ENCODE data around the gene CKB.

CKB gene

GRCh38 chr14:103549361-103550311, 27.0 kb upstream of the CKB start:
- DNase-seq (ENCODE audit: low spot score), result peak; percentile 94

GRCh38 chr14:103548463-103549351, 26.1 kb upstream of the CKB start:
- DNase-seq (ENCODE audit: low spot score), result no peak

- no peak for DNase-seq (ENCODE audit: low spot score)
These were observed 25.4 kb upstream of the CKB start for GRCh38 chr14:103547941-103548462.

- no peak for DNase-seq (ENCODE audit: low spot score)
These were observed 24.9 kb upstream of the CKB start for GRCh38 chr14:103547455-103547940.

- DNase-seq (ENCODE audit: low spot score), result peak; percentile 91
These were observed 24.2 kb upstream of the CKB start for GRCh38 chr14:103546652-103547454.

- DNase-seq (ENCODE audit: low spot score), result no peak
These were observed 23.5 kb upstream of the CKB start for GRCh38 chr14:103545915-103546651.

- no peak for DNase-seq (ENCODE audit: low spot score)
These were observed 22.7 kb upstream of the CKB start for GRCh38 chr14:103545219-103545914.

- no peak for DNase-seq (ENCODE audit: low spot score)
These were observed 22.0 kb upstream of the CKB start for GRCh38 chr14:103544388-103545218.

GRCh38 chr14:103543721-103544387, 21.2 kb upstream of the CKB start:
- DNase-seq (ENCODE audit: low spot score), result no peak

GRCh38 chr14:103543140-103543539, 20.5 kb upstream of the CKB start:
- DNase-seq (ENCODE audit: low spot score), result no peak

- DNase-seq (ENCODE audit: low spot score), result no peak
These were observed 20.0 kb upstream of the CKB start for GRCh38 chr14:103542605-103543088.

GRCh38 chr14:103541709-103542604, 19.3 kb upstream of the CKB start:
- DNase-seq (ENCODE audit: low spot score), result no peak

GRCh38 chr14:103540821-103541708, 18.4 kb upstream of the CKB start:
- no peak for DNase-seq (ENCODE audit: low spot score)

- DNase-seq (ENCODE audit: low spot score), result no peak
These were observed 16.6 kb upstream of the CKB start for GRCh38 chr14:103539056-103539825.

GRCh38 chr14:103538291-103539055, 15.8 kb upstream of the CKB start:
- no peak for DNase-seq (ENCODE audit: low spot score)

Data from HuH-7 (cell line).